Measurements from ENCODE around the gene USP24.

USP24 gene

DNA sequence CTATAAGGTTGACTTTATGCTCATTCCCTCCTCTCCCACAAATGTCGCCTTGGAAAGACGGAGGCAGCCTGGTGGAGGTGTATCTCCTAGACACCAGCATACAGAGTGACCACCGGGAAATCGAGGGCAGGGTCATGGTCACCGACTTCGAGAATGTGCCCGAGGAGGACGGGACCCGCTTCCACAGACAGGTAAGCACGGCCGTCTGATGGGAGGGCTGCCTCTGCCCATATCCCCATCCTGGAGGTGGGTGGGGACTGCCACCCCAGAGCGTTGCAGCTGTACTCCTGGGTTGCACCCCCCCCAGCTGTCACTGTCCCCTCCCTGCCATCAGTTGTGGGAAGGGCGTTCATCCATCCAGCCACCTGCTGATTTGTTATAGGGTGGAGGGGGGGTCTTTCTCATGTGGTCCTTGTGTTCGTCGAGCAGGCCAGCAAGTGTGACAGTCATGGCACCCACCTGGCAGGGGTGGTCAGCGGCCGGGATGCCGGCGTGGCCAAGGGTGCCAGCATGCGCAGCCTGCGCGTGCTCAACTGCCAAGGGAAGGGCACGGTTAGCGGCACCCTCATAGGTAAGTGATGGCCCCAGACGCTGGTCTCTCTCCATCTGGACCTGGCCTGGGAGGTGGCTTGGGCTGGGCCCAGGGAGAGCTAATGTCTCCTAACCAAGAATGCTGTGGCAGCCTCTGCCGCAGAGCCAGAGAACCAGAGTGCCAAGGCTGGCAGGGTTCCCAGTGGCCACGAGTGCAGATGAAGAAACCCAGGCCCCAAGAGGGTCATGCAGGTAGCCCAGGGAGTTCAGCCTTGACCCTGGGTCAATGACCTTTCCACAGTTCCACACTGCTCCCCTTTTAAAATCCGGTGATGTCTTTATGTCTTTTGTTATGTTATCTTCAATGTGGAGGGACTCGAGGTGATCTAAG lies 162.7 kb downstream of the USP24 start:
- DNase-seq (ENCODE audit: low spot score), result no peak

GRCh38 chr1:55051621-55052020 lies 163.5 kb downstream of the USP24 start:
- no peak for DNase-seq (ENCODE audit: low spot score)

- no peak for DNase-seq (ENCODE audit: low spot score)
Measured at GRCh38 chr1:55051169-55051568, 164.0 kb downstream of the USP24 start.

- DNase-seq (ENCODE audit: low spot score), result no peak
Measured at GRCh38 chr1:55050283-55050682, 164.9 kb downstream of the USP24 start.

GRCh38 chr1:55049914-55050278 lies 165.3 kb downstream of the USP24 start:
- no peak for DNase-seq (ENCODE audit: low spot score)

DNA sequence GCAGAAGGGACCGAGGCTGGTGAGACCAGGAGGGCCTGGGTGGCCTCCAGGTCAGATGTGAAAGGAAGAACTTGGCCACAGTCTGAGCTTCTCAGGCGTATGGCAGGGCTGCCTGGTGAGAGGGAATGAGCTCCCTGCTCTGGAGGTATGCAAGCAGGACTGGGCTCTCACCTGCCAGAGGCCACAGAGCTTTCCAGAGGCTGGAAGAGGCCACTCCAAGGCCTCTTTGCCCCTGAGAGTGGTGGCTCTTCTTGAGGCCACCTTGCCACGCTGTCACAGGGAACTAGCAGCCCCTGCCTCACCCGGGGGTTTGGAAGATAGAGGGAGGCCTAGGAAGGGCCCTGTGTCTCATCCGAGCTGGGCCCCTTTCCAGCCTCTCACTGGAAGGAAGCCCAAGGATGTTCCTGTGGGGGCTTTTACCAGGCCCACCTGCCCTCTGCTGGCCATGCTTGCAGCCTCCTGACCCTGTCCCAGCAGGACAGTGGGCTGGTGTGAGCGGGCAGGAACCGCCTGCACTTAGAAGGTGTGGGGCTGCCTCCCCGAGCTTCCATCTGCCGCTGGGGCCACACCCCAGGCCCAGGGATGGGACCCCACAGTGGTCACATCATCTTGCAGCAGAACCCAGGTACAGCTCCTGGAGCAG lies 165.8 kb downstream of the USP24 start:
- no peak for DNase-seq (ENCODE audit: low spot score)

- no peak for DNase-seq (ENCODE audit: low spot score)
Measured at GRCh38 chr1:55048453-55049270, 166.5 kb downstream of the USP24 start.

DNA sequence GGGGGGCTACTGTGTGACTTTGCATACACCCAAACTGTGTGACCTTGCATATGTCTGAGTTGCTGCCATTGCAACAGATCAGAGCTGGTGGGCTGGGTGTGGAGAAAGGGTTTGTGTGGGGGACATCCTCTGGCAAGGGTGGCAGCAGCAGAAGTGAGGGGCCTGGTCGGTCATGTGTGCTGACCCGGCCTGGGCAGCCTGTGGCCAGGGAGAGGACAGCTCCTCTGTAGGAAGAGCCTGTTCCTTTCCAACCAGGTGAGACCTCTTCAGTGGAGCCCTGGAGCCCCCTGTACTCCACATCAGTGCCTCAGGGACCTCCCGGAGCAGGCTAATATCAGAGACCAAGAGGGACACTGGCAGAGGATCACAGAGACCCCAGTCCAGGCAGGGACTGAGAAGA lies 167.6 kb downstream of the USP24 start:
- no peak for DNase-seq (ENCODE audit: low spot score)

DNA sequence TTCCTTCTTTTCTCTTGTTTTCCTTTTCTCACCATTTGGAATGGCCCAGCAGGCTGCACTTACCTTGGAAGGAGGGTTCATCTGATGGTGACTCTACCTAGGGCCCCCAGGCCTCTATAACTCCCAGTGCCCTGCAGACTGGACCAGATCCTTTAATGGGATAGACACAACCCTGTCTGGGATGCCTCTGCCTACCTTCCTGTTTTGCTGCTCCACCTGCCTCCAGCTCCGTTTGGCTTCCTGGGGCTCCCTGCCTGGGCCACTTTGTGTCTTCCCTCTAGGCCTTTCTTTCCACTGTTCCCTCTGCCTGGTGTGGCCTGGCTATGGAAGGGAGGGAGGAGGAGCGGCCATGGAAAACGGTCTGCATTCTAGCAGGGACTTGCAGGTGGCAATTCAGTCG lies 168.3 kb downstream of the USP24 start:
- DNase-seq (ENCODE audit: low spot score), result no peak

DNA sequence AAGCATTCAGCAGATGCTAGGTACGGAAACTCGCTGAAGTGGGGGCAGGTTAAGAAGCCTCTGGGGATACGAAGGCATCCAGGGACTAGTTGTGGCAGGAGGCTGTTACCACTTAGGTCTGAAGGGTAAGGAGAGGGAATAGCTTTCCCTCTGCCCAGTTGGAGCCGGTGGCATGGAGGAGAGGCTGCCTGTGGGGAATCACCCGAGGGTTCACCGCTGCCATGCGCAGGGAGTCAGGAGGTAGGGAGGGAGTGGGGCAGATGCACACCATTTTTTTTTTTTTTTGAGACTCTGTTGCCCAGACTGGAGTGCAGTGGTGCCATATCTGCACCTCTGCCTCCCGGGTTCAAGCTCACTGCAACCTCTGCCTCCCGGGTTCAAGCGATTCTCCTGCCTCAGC lies 169.7 kb downstream of the USP24 start:
- no peak for DNase-seq (ENCODE audit: low spot score)

GRCh38 chr1:55044617-55045397 lies 170.4 kb downstream of the USP24 start:
- no peak for DNase-seq (ENCODE audit: low spot score)

GRCh38 chr1:55043726-55044125 lies 171.4 kb downstream of the USP24 start:
- no peak for DNase-seq (ENCODE audit: low spot score)

DNA sequence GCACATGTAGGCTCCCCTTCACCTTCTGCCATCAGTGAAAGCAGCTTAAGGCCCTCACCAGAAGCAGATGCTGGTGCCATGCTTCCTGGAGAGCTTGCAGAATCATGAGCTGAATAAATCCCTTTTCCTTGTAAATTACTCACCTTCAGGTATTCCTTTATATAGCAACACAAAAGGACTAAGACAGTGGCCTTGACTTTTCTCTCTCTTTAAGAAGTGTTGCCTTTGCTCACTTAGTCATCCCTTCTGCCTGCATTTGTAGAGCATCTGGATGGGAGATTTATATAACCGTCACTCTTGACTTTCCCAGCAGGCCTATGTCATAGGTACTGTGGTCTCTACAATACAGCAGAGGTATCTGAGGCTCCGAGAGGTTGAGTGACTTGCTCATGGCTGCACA lies 172.2 kb downstream of the USP24 start:
- DNase-seq (ENCODE audit: low spot score), result no peak

GRCh38 chr1:55041613-55042012 lies 173.6 kb downstream of the USP24 start:
- no peak for DNase-seq (ENCODE audit: low spot score)

DNA sequence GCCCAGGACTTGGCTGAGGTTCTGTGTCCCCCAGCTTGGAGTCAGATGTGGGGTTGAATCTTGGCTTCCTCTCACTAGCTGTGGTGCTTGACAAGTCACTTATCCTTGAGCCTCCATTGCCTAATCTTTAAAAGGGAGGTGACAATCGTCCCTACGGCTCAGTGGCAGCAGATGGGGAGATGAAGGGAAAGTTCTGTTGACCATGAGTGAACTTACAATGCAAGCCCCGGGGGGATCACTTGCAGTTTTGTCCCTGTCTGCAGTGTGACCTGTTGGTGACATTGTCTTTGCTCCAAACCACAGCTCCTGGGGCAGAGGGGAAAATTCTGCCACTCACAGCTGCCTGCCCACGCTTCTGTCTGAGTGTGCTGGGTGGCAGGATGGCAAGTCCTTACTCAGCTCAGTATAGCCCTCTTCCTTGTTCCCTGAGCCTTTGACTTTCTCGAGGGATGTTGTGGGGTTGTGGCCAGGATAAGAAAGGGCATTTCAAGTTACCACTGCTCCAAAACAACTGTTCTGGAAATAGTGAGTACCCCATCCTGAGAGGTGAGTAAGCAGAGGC lies 174.2 kb downstream of the USP24 start:
- DNase-seq (ENCODE audit: low spot score), result no peak

- DNase-seq (ENCODE audit: low spot score), result no peak
Measured at GRCh38 chr1:55040083-55040932, 174.9 kb downstream of the USP24 start.

DNA sequence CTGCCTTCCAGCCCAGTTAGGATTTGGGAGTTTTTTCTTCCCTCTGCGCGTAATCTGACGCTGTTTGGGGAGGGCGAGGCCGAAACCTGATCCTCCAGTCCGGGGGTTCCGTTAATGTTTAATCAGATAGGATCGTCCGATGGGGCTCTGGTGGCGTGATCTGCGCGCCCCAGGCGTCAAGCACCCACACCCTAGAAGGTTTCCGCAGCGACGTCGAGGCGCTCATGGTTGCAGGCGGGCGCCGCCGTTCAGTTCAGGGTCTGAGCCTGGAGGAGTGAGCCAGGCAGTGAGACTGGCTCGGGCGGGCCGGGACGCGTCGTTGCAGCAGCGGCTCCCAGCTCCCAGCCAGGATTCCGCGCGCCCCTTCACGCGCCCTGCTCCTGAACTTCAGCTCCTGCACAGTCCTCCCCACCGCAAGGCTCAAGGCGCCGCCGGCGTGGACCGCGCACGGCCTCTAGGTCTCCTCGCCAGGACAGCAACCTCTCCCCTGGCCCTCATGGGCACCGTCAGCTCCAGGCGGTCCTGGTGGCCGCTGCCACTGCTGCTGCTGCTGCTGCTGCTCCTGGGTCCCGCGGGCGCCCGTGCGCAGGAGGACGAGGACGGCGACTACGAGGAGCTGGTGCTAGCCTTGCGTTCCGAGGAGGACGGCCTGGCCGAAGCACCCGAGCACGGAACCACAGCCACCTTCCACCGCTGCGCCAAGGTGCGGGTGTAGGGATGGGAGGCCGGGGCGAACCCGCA lies 175.7 kb downstream of the USP24 start, which contains the start of gene PCSK9:
TSS of gene PCSK9 (plus strand) at position 207 of the 741 bp plus-strand sequence. CDS start at position 497, 290 bp downstream.
- no peak for DNase-seq (ENCODE audit: low spot score)

DNA sequence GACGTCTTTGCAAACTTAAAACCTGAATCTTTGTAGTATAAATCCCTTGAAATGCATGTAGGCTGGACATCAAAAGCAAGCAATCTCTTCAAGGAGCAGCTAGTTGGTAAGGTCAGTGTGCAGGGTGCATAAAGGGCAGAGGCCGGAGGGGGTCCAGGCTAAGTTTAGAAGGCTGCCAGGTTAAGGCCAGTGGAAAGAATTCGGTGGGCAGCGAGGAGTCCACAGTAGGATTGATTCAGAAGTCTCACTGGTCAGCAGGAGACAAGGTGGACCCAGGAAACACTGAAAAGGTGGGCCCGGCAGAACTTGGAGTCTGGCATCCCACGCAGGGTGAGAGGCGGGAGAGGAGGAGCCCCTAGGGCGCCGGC lies 176.2 kb downstream of the USP24 start:
- no peak for DNase-seq (ENCODE audit: low spot score)

- no peak for DNase-seq (ENCODE audit: low spot score)
Measured at GRCh38 chr1:55038552-55038838, 176.7 kb downstream of the USP24 start.
